Measurements from ENCODE around the gene MCC.

The MCC gene

GRCh38 chr5:113212244-113212920, 275.9 kb downstream of the MCC start:
- TF ChIP-seq CTCF (IDR thresholded peaks at IDR 0.05; ENCODE audit: extremely low read depth, missing control alignments): no peak
- no peak for DNase-seq (ENCODE audit: low spot score)

- TF ChIP-seq CTCF (IDR thresholded peaks at IDR 0.05; ENCODE audit: extremely low read depth, missing control alignments): no peak
- no peak for DNase-seq (ENCODE audit: low spot score)
Measured at GRCh38 chr5:113209498-113209897, 278.8 kb downstream of the MCC start.

- TF ChIP-seq CTCF (IDR thresholded peaks at IDR 0.05; ENCODE audit: extremely low read depth, missing control alignments): no peak
- no peak for DNase-seq (ENCODE audit: low spot score)
Measured at GRCh38 chr5:113205807-113206206, 282.4 kb downstream of the MCC start.

- no peak for TF ChIP-seq CTCF (IDR thresholded peaks at IDR 0.05; ENCODE audit: extremely low read depth, missing control alignments)
- DNase-seq (ENCODE audit: low spot score): no peak
Measured at GRCh38 chr5:113205323-113205722, 282.9 kb downstream of the MCC start.

GRCh38 chr5:113204525-113205161, 283.6 kb downstream of the MCC start:
- no peak for TF ChIP-seq CTCF (IDR thresholded peaks at IDR 0.05; ENCODE audit: extremely low read depth, missing control alignments)
- DNase-seq (ENCODE audit: low spot score): no peak

GRCh38 chr5:113203916-113204315, 284.3 kb downstream of the MCC start:
- no peak for TF ChIP-seq CTCF (IDR thresholded peaks at IDR 0.05; ENCODE audit: extremely low read depth, missing control alignments)
- no peak for DNase-seq (ENCODE audit: low spot score)

All from GM20000 (cell line).